Fibroblast of lung (primary cell): ENCODE results near the gene TRIM8. TPM values are rescaled to one million over a fixed set of nuclear protein-coding genes. Genes with fewer than 3 reads are reported as not detected.

Experiments used
- DNase-seq, 2 donors: peaks; one replicate each; pipeline versions ENCODE4 v3.0.0 to v3.0.0-alpha.2; 2010; ENCODE audit warnings: low read depth in 2 of 2
- H2AFZ ChIP-seq: 2 replicates; pipeline ENCODE4 v1.5.1; 2012; ENCODE audit warnings: low read length, control low read depth, inconsistent platforms
- H3K27ac ChIP-seq: 2 replicates; pipeline ENCODE4 v1.5.1; 2011; ENCODE audit warnings: low read length, control low read depth; ENCODE audit not compliant: insufficient read depth
- H3K27me3 ChIP-seq: 2 replicates; pipeline ENCODE4 v1.5.1; 2011; ENCODE audit warnings: mild to moderate bottlenecking, low read length; ENCODE audit not compliant: control insufficient read depth, insufficient read depth
- H3K36me3 ChIP-seq: 2 replicates; pipeline ENCODE4 v1.5.1; 2011; ENCODE audit warnings: low read length; ENCODE audit not compliant: control insufficient read depth, insufficient read depth
- H3K4me1 ChIP-seq: 2 replicates; pipeline ENCODE4 v1.5.1; 2011; ENCODE audit warnings: low read length; ENCODE audit not compliant: control insufficient read depth, insufficient read depth; ENCODE audit errors: extremely low read depth
- H3K4me2 ChIP-seq: 2 replicates; pipeline ENCODE4 v1.5.1; 2011; ENCODE audit warnings: low read length, control low read depth; ENCODE audit not compliant: insufficient read depth; ENCODE audit errors: extremely low read depth
- H3K4me3 ChIP-seq, 4 experiments: fragments of 200-600 bp in 1 of 4; sonication (generic) in 1 of 4; replicated peaks in 1 of 4; 2 replicates each; pipeline ENCODE4 v1.5.1; 2011 to 2016; ENCODE audit warnings: low read length in 4 of 4, low read depth in 3 of 4, mild to moderate bottlenecking in 3 of 4, control low read depth in 2 of 4, inconsistent platforms in 1 of 4, mixed read lengths in 1 of 4; ENCODE audit not compliant: insufficient read depth in 1 of 4; ENCODE audit errors: control extremely low read depth in 1 of 4
- H3K79me2 ChIP-seq: 2 replicates; pipeline ENCODE4 v1.5.1; 2012; ENCODE audit warnings: mild to moderate bottlenecking, low read length, inconsistent platforms; ENCODE audit not compliant: control insufficient read depth, insufficient read depth
- H3K9ac ChIP-seq: 2 replicates; pipeline ENCODE4 v1.5.1; 2011; ENCODE audit warnings: mild to moderate bottlenecking, low read length, control low read depth; ENCODE audit not compliant: insufficient read depth
- H3K9me3 ChIP-seq: 2 replicates; pipeline ENCODE4 v1.5.1; 2012; ENCODE audit warnings: low read depth, low read length; ENCODE audit not compliant: control insufficient read depth, insufficient read depth
- H4K20me1 ChIP-seq: 2 replicates; pipeline ENCODE4 v1.5.1; 2011; ENCODE audit warnings: low read length; ENCODE audit not compliant: control insufficient read depth, insufficient read depth; ENCODE audit errors: extremely low read depth
- CTCF ChIP-seq, 2 donors: IDR thresholded peaks in 1 of 2; conservative IDR thresholded peaks in 1 of 2; 1 replicate in 1 of 2; 2 replicates in 1 of 2; pipeline ENCODE4 v1.5.1; 2011 to 2012; ENCODE audit warnings: low read length in 2 of 2, control low read depth in 1 of 2, inconsistent platforms in 1 of 2, low read depth in 1 of 2, mild to moderate bottlenecking in 1 of 2
- EZH2 ChIP-seq: IDR thresholded peaks from 2 replicates; pipeline ENCODE4 v1.5.1; 2012; ENCODE audit warnings: low read length, control low read depth, mild to moderate bottlenecking; ENCODE audit errors: missing control alignments
- polyA plus RNA-seq, 2 donors: library from polyadenylated mRNA; depleted of rRNA in 1 of 2; stranded (reverse) in 1 of 2; unstranded in 1 of 2; fragments of >200 nt; gene quantifications; 2 replicates each; pipeline ENCODE4 v1.2.1, GENCODE V29; 2011 to 2012; ENCODE audit warnings: missing spikeins in 1 of 2
- total RNA-seq: library from RNA; depleted of rRNA; stranded (reverse); fragments of >200 nt; gene quantifications from 2 replicates; pipeline ENCODE4 v1.2.1, GENCODE V29; 2014

TRIM8 gene
- total and polyA plus RNA-seq, 2 donors (not counting 1 experiment from before 2014, with no cell fraction given) = 93.2 to 143 TPM

- peaks cover 42% of the 10 kb centered on the region for H3K79me2 ChIP-seq
- no peak for DNase-seq
- TF ChIP-seq CTCF (conservative IDR thresholded peaks at IDR 0.05 in 1 of 2, IDR thresholded peaks at IDR 0.05 in 1 of 2; ENCODE audit: low read depth in 1 of 2, low read length in 2 of 2) (no peak), EZH2 (no peak)
- no peaks in the 10 kb centered on the region for H3K27me3 ChIP-seq
- H3K9ac ChIP-seq = no peak overlapping the region
- no peak overlapping the region for H2AFZ ChIP-seq
- H3K4me1 ChIP-seq = peaks cover 10% of the 10 kb centered on the region
- H3K4me2 ChIP-seq = no peak overlapping the region
- H3K9me3 ChIP-seq = no peaks in the 10 kb centered on the region
- H4K20me1 ChIP-seq = no peaks in the 10 kb centered on the region
- H3K27ac ChIP-seq = no peak overlapping the region
- no peak overlapping the region for H3K4me3 ChIP-seq
- H3K36me3 ChIP-seq = peaks cover 24% of the 10 kb centered on the region
Observed at GRCh38 chr10:102656026-102656425, 11.7 kb downstream of the TRIM8 start.

GRCh38 chr10:102656791-102657371, 12.6 kb downstream of the TRIM8 start:
- Histone ChIP-seq H3K4me1 (peaks cover 16% of the 10 kb centered on the region), H3K27ac (no peak overlapping the region), H3K36me3 (peaks cover 24% of the 10 kb centered on the region), H3K9ac (no peak overlapping the region), H3K27me3 (no peaks in the 10 kb centered on the region), H3K4me3 (no peak overlapping the region), H3K4me2 (no peak overlapping the region), H3K9me3 (no peaks in the 10 kb centered on the region), H3K79me2 (peaks cover 33% of the 10 kb centered on the region), H4K20me1 (no peaks in the 10 kb centered on the region), H2AFZ (no peak overlapping the region)
- DNase-seq = no peak
- TF ChIP-seq EZH2 = no peak
- no peak for TF ChIP-seq CTCF (conservative IDR thresholded peaks at IDR 0.05 in 1 of 2, IDR thresholded peaks at IDR 0.05 in 1 of 2; ENCODE audit: low read depth in 1 of 2, low read length in 2 of 2)

- peaks cover 16% of the 10 kb centered on the region for H3K4me1 ChIP-seq
- H3K9me3 ChIP-seq = no peaks in the 10 kb centered on the region
- H2AFZ ChIP-seq = no peak overlapping the region
- no peaks in the 10 kb centered on the region for H3K27me3 ChIP-seq
- H3K36me3 ChIP-seq = peaks cover 24% of the 10 kb centered on the region
- no peaks in the 10 kb centered on the region for H4K20me1 ChIP-seq
- H3K4me2 ChIP-seq = no peak overlapping the region
- H3K4me3 ChIP-seq = no peak overlapping the region
- no peak overlapping the region for H3K9ac ChIP-seq
- DNase-seq = no peak
- H3K27ac ChIP-seq = no peak overlapping the region
- TF ChIP-seq EZH2 (no peak), CTCF (conservative IDR thresholded peaks at IDR 0.05 in 1 of 2, IDR thresholded peaks at IDR 0.05 in 1 of 2; ENCODE audit: low read depth in 1 of 2, low read length in 2 of 2) (no peak)
- peaks cover 28% of the 10 kb centered on the region for H3K79me2 ChIP-seq
Observed at GRCh38 chr10:102657451-102657850, 13.2 kb downstream of the TRIM8 start.
